Stimulated activated CD4-positive, alpha-beta T cell treated with anti-CD3 and anti-CD28 coated beads, Interleukin-2, amount 100 ng/mL, for 4 hours (primary cell): ENCODE results near the gene ADRM1.

Experiments used
- DNase-seq: peaks from one replicate; pipeline ENCODE4 v3.0.0-alpha.2; 2020; ENCODE audit warnings: low read depth

Gene ADRM1

DNA sequence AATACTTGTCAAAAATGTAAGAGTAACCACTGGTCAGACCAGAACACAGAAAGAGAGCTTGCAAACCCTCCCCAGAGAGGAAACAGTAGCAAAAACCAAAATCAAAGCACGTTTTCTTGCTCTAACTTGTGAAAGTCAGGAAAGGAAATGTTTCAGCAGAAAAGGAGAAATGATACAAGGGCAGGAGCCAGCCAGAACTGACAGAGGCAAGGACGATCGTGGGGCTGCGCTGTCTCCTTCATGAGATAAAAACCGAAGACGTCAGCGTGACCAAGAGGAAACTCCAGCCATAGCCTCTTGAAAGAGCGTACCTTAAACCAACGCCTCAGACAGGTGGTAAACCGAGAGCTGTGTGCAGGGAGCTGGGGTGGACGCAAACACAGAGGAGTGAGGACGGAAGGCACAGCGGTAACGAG lies 36.9 kb downstream of the ADRM1 start:
- no peak for DNase-seq

- DNase-seq, result no peak
These were observed 40.1 kb downstream of the ADRM1 start for GRCh38 chr20:62342910-62343309.

DNA sequence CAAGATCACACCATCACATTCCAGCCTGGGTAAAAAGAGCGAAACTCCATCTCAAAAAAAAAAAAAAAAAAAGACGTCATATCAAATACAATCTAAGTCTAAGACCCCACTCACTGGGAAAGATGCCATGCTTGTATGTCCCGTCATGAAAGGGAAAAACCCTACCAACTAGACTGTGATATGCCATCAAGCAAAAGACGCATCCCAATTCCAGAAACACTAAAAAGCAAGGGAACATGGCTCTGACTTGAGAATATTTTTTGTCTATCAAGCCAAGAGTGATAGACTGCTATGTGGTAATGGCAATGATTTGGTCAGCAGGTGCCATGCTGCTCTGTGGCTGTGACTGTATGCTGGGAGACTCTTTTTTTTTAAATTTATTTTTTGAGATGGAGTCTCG lies 41.3 kb downstream of the ADRM1 start:
- DNase-seq, result no peak

- DNase-seq, result no peak
These were observed 42.0 kb downstream of the ADRM1 start for GRCh38 chr20:62344782-62345181.

DNA sequence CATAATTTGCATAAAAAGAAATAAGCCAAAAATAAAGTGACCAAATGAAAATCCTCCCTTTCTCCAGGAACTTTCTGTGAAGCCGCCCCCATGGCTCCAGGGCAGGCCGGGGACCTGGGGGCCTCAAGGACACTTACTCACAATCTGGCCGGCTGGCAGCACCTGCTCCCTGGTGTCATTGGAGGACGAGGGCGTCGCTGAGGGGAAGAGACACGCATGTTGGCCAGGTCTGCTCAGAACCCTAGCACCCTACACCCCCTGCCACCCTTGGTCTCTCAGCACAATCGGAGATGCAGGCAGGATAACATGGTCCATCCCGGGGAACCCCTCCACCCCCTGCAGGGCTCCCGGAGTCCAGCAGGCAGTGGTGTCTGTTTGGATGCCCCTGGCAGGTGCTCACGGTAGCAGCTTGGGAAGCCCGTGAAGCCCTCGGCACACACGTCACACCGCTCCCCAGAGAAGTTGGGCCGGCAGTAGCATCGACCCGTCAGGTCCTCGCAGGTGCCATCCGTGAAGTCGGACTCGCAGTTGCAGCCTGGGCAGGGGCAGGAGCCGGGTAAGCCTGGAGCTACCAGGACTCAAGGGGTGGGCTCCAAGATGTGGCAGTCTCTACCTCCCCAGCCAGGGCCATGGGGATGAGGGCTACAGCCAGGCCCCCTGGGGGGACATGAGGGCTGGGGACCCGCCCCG lies 43.0 kb downstream of the ADRM1 start:
- DNase-seq, result no peak

DNA sequence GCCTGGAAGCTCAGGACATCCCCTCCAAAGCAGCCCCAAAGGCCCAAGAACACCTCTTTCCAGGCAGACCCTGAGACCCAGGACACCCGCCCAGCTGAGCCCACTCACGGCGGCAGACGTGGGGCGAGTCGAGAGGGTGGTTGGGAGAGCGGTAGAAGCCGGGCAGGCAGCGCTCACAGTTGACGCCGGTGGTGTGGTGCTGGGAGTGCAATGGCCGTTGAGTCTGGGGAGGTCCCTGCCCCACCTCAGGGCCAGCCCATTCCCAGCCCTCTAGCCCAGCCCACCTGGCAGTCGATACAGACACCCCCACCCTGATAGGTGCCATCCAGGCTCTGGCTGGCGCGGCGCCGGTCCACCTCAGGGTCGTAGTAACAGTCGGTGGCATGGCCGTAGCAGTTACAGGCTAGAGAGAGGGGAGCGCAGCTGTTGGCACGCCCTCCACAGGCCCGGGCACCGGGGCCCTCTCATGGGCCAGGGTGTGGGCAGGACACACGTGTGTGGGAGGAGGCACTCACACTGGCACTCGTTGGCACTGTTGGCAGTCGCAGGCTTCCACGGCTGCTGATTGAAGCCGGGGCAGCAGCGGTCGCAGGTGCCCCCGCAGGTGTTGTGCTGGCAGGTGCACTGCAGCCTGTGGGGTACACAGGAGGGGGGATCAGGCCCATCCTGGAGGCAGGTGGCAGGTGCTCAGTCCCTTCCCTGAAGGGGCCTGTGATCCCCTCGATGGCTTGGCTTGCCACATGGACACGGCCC lies 43.8 kb downstream of the ADRM1 start:
- no peak for DNase-seq

GRCh38 chr20:62347151-62347404 lies 44.3 kb downstream of the ADRM1 start:
- DNase-seq, result no peak

GRCh38 chr20:62347445-62347844 lies 44.6 kb downstream of the ADRM1 start:
- DNase-seq, result no peak

GRCh38 chr20:62348604-62349003 lies 45.8 kb downstream of the ADRM1 start:
- DNase-seq, result no peak

GRCh38 chr20:62349556-62350097 lies 46.8 kb downstream of the ADRM1 start:
- no peak for DNase-seq

- DNase-seq, result no peak
These were observed 47.4 kb downstream of the ADRM1 start for GRCh38 chr20:62350098-62350628.

GRCh38 chr20:62350629-62351422 lies 48.0 kb downstream of the ADRM1 start:
- no peak for DNase-seq

DNA sequence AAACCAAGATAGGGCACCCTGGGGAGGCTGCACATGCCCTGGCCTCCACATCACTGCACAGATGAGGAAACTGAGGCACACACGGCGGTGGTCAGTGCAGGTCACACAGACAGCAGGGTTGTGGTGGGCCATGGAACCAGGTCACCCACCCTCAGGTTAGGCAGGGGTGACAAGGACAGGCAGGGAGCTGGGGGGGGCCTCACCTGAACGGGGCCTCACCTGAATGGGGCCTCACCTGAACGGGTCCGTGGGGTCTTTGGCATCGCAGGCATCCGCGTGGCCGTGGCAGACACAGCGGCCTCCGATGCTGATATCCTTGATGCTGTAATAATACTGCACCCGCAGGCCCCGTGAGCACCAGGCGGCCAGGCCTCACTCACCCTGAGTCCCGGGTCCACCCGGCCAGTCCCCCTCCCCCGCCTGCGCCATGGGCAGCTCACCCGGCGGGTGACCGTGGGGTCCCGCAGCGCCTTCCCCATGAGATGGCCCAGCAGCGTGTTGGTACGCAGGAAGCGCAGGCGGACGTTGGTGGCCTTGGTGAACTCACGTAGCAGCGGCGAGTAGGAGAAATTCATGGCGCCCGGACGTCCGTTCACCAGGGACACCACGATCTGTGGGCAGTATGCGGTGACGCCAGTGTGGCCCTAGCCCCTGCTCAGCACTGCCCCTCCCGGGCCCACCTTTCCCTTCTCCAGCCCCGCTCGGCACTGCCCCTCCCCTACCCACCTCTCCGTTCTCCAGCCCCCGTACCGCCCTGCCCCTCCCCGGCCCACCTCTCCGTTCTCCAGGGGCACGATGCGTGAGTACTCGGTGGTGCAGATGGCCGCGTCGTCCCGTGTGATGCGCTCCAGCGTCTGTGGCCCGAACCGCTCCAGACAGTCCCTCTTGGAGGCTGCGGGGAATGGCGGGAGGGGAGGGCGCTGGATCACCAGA lies 48.9 kb downstream of the ADRM1 start:
- DNase-seq, result no peak

DNA sequence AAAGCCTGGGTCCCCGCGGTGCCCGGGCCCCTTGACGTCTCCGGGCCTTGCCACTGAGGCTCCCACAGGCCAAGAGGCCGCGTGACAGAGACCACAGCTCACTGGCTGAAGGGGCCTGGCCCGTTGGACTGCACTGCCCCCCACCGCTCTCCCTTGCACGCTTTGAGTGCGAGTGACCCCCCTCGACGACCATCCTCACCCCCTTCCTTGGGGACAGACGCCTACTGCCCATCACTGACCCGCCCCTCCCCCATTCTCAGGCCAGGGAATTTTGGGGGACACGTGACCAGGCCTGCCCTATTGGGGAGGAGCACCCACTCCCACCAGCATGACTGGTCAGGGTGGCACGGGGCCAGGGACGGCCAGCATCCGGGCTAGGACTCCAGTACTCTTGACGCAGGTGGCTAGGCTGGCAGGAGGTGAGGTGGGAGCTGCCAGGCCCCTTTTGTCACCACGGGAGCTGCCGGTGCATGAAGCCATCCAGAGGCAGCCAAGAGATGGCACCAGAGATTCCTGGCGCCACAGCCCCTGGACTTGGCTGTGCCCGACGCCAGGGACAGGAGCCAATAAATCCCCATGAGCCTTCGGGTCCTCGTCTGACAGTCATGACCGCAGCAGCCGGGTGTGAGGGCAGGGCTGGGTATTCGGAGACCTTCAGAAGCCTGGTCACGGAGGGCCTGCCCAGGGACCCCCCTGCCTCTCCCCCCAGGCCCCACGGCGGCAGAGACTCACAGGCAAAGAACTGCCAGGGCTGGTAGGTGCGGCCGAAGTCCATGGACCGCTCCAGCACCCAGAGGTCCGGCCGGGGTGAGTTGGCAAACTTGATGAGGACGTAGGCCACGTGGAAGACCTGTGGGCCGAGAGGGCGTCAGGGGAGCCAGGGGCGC lies 49.8 kb downstream of the ADRM1 start:
- no peak for DNase-seq

DNA sequence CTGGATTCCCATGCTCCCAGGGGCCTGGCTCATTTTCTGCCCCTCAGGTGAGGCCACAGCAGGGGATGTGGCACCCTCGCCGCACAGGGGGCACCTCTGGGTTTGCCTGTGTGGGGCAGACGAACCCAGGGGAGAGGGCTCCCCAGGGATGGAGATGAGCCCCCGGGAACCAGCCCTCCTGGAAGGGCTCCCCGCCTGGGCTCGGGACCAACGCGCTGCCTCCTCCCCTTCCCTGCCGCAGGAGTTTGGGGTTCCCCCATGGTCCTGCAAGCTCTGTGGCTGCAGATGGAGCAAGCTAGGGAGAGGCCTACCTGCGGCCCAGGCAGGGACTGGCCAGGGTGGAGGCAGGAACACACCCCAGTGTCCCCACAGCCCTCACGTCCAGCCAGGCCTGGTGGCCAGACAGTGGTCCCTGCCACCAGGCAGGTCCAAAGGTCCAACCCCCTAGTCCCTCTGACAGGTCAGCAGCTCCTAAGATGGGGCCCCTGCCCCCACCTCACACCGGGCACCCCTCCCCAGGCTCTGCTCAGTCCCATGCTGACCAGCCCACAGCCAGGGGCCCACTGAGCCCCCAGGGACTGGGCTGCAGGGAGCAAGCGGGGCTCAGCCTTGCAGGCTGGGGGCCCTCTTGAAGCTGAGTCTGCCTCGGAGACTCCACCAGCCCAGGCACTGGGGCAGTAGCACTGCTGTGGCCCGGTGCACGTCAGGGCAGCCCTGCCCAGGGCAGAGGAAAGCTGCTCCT lies 50.7 kb downstream of the ADRM1 start:
- DNase-seq, result no peak

GRCh38 chr20:62354031-62354808 lies 51.4 kb downstream of the ADRM1 start:
- DNase-seq, result no peak

DNA sequence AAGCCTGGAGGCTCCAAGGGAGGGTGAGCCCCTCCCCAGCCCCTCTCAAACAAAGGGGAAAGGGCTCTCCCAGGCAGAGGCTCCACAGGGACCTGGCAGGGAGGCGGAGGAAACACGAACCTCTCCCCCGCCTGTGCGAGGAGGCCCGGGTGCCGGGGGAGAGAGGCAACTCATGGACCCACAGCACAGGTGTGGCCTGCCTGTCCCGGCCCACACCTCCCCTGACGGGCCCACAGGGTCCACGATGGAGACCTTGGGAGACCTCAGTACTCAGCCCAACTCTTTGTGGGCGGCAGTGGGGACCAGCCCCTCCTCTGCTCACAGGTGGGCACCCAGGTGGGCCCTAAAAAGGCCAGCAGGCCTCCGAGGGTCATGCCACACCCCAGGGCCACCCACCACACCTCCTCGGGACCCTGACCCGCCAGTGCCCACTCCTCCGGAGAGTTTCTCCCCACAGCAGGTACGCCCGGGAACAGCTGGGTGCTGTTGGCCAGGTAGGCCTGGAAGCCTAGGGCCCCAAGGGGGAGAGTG lies 52.1 kb downstream of the ADRM1 start:
- no peak for DNase-seq

GRCh38 chr20:62355516-62355877 lies 52.7 kb downstream of the ADRM1 start:
- DNase-seq, result no peak
